ENCODE results near the gene SLC9A5. TPM values are rescaled to one million over a fixed set of nuclear protein-coding genes. Genes with fewer than 3 reads are reported as not detected.

Gene SLC9A5
- total RNA-seq, 1 donor from 2014 or later, result 4.4 TPM

DNA sequence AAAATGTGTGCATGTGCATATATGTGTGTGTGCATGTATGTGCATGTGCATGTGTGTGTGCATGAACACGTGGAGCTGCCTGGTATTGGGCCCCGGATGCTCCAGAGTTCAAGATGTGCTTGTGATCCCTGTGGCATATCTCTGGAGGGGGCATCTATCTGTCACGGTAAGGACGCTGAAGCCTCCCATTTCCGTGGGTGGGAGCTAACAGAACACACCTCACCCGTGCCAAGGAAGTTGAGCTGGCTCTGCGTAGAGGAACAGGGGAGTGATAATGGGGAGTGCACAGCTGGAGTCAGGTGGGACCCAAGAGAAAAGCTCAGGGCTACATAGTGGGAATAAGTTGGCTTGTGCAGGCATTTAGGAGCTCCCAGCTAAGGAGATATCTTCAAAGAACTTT, 37.1 kb upstream of the SLC9A5 start:
- no peak for TF ChIP-seq CTCF (conservative IDR thresholded peaks at IDR 0.05)
- no peak overlapping the region for H3K4me3 Mint-ChIP-seq
- H3K27ac Mint-ChIP-seq, result no peak overlapping the region
- H3K36me3 Mint-ChIP-seq, result no peaks in the 10 kb centered on the region
- no peaks in the 10 kb centered on the region for H3K4me1 Mint-ChIP-seq (ENCODE audit: unreplicated experiment)
- H3K9me3 Mint-ChIP-seq, result no peaks in the 10 kb centered on the region
- H3K27me3 Mint-ChIP-seq, result no peaks in the 10 kb centered on the region
- no peak for DNase-seq (ENCODE audit: extremely low spot score, unreplicated experiment)

- H3K4me3 Mint-ChIP-seq, result no peak overlapping the region
- H3K9me3 Mint-ChIP-seq, result no peaks in the 10 kb centered on the region
- H3K27me3 Mint-ChIP-seq, result no peaks in the 10 kb centered on the region
- DNase-seq (ENCODE audit: extremely low spot score, unreplicated experiment), result no peak
- no peaks in the 10 kb centered on the region for H3K4me1 Mint-ChIP-seq (ENCODE audit: unreplicated experiment)
- no peaks in the 10 kb centered on the region for H3K36me3 Mint-ChIP-seq
- H3K27ac Mint-ChIP-seq, result no peak overlapping the region
- no peak for TF ChIP-seq CTCF (conservative IDR thresholded peaks at IDR 0.05)
Measured at GRCh38 chr16:67212766-67213165, 36.0 kb upstream of the SLC9A5 start.

- no peak overlapping the region for H3K4me3 Mint-ChIP-seq
- H3K27me3 Mint-ChIP-seq, result no peaks in the 10 kb centered on the region
- H3K4me1 Mint-ChIP-seq (ENCODE audit: unreplicated experiment), result no peaks in the 10 kb centered on the region
Measured at GRCh38 chr16:67213197-67214019, 35.4 kb upstream of the SLC9A5 start.

GRCh38 chr16:67215706-67216105, 33.1 kb upstream of the SLC9A5 start:
- Mint-ChIP-seq H3K27me3 (no peaks in the 10 kb centered on the region), H3K4me1 (ENCODE audit: unreplicated experiment) (no peaks in the 10 kb centered on the region)

More at GRCh38 chr16:67213197-67214019, 35.4 kb upstream of the SLC9A5 start:
- TF ChIP-seq CTCF (conservative IDR thresholded peaks at IDR 0.05), result no peak
- DNase-seq (ENCODE audit: extremely low spot score, unreplicated experiment), result no peak
- H3K9me3 Mint-ChIP-seq, result no peaks in the 10 kb centered on the region
- H3K27ac Mint-ChIP-seq, result no peak overlapping the region
- H3K36me3 Mint-ChIP-seq, result no peaks in the 10 kb centered on the region

GRCh38 chr16:67216612-67217490, 31.9 kb upstream of the SLC9A5 start:
- DNase-seq (ENCODE audit: extremely low spot score, unreplicated experiment), result no peak
- Mint-ChIP-seq H3K36me3 (no peaks in the 10 kb centered on the region), H3K27ac (no peak overlapping the region), H3K4me1 (ENCODE audit: unreplicated experiment) (no peaks in the 10 kb centered on the region), H3K4me3 (no peak overlapping the region), H3K27me3 (no peaks in the 10 kb centered on the region), H3K9me3 (no peaks in the 10 kb centered on the region)
- no peak for TF ChIP-seq CTCF (conservative IDR thresholded peaks at IDR 0.05)

More at GRCh38 chr16:67215706-67216105, 33.1 kb upstream of the SLC9A5 start:
- Mint-ChIP-seq H3K27ac (no peak overlapping the region), H3K4me3 (no peak overlapping the region), H3K36me3 (no peaks in the 10 kb centered on the region), H3K9me3 (no peaks in the 10 kb centered on the region)
- DNase-seq (ENCODE audit: extremely low spot score, unreplicated experiment), result no peak
- no peak for TF ChIP-seq CTCF (conservative IDR thresholded peaks at IDR 0.05)
